Vagina (tissue), 2 donors: ENCODE data around the gene LRRC1.

Experiments
- POLR2A ChIP-seq, 2 donors: fragments of 450-650 bp; IDR thresholded peaks; one replicate each; pipeline ENCODE4 v1.6.1; 2017; ENCODE audit warnings: antibody characterized with exemption in 2 of 2, mild to moderate bottlenecking in 2 of 2, moderate library complexity in 2 of 2
- POLR2AphosphoS5 ChIP-seq, 2 donors: sonication (generic); formaldehyde crosslinking; IDR thresholded peaks; one replicate each; pipeline ENCODE4 v1.9.0; 2017; ENCODE audit warnings: antibody characterized with exemption in 2 of 2, mild to moderate bottlenecking in 2 of 2, low read depth in 1 of 2; ENCODE audit not compliant: insufficient read depth in 1 of 2
- TF ChIP-seq, protein P1 (sequence below), 3 experiments: fragments of 450-650 bp in 2 of 3; fragments of 200-600 bp in 1 of 3; sonication (generic) in 1 of 3; IDR thresholded peaks; one replicate each; pipeline ENCODE4 v1.5.1; 2017 to 2019; ENCODE audit warnings: antibody characterized with exemption in 3 of 3, mild to moderate bottlenecking in 2 of 3, moderate library complexity in 2 of 3

DNA sequence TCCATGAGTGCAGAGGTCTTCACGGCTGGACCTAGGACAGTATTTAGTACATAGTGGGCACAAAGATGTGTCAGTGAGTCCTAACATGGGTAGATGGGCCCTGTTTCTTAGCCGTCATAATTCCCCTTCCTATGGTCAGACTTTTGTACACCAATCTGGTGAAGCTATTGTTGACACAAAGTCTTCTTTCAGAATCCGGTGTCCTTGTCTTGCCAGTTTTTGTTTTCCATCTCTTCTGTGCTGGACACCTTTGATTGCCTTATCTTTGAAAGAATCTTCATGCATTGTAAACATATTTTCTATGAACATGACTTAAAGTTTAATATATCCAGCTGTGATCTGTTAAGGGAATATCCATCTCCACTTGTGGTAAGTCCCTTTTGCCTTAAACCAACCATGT, 4.5 kb downstream of the LRRC1 start:
- TF ChIP-seq, protein P1, sequence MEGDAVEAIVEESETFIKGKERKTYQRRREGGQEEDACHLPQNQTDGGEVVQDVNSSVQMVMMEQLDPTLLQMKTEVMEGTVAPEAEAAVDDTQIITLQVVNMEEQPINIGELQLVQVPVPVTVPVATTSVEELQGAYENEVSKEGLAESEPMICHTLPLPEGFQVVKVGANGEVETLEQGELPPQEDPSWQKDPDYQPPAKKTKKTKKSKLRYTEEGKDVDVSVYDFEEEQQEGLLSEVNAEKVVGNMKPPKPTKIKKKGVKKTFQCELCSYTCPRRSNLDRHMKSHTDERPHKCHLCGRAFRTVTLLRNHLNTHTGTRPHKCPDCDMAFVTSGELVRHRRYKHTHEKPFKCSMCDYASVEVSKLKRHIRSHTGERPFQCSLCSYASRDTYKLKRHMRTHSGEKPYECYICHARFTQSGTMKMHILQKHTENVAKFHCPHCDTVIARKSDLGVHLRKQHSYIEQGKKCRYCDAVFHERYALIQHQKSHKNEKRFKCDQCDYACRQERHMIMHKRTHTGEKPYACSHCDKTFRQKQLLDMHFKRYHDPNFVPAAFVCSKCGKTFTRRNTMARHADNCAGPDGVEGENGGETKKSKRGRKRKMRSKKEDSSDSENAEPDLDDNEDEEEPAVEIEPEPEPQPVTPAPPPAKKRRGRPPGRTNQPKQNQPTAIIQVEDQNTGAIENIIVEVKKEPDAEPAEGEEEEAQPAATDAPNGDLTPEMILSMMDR (IDR thresholded peaks at IDR 0.05), result no peak
- TF ChIP-seq POLR2AphosphoS5 (IDR thresholded peaks at IDR 0.05; ENCODE audit: insufficient read depth in 1 of 2, low read depth in 1 of 2) (no peak), POLR2A (IDR thresholded peaks at IDR 0.05) (no peak)
